NCI-H524 (cell line): Measurements from ENCODE around the gene ZMYM1.
"Not testable (repeated sequence)": the region's sequence is repeated elsewhere in the genome, so short reads cannot be mapped to it uniquely, and the experiment has no call there.

Experiments used
- DNase-seq, 2 experiments: peaks; one replicate each; lab custom pipeline; 2025; lab: John Stamatoyannopoulos, UW

The ZMYM1 gene

GRCh38 chr1:35079003-35079930 is at the start of gene ZMYM1:
ZMYM1 (plus strand) TSS chr1:35079385; CDS start chr1:35093988, 14,603 bp downstream.
- DNase-seq, result peak; percentile 85 to 95

- no peak for DNase-seq
Observed at GRCh38 chr1:35029761-35030160, 49.4 kb upstream of the ZMYM1 start.

GRCh38 chr1:35030338-35030737 is 48.8 kb upstream of the ZMYM1 start:
- DNase-seq, result no peak

GRCh38 chr1:35030756-35031446 is 48.3 kb upstream of the ZMYM1 start:
- peak in 1 of 2 experiments; percentile 22 for DNase-seq

- no peak for DNase-seq
Observed at GRCh38 chr1:35032384-35032739, 46.8 kb upstream of the ZMYM1 start.

- no peak for DNase-seq
Observed at GRCh38 chr1:35033346-35033745, 45.8 kb upstream of the ZMYM1 start.

- no peak for DNase-seq
Observed at GRCh38 chr1:35036621-35037020, 42.6 kb upstream of the ZMYM1 start.

- no peak for DNase-seq
Observed at GRCh38 chr1:35037206-35037605, 42.0 kb upstream of the ZMYM1 start.

- no peak for DNase-seq
Observed at GRCh38 chr1:35038723-35039122, 40.5 kb upstream of the ZMYM1 start.

GRCh38 chr1:35043498-35043897 is 35.7 kb upstream of the ZMYM1 start:
- no peak for DNase-seq

GRCh38 chr1:35044431-35044830 is 34.8 kb upstream of the ZMYM1 start:
- DNase-seq, result no peak

- DNase-seq, result no peak
Observed at GRCh38 chr1:35046730-35047129, 32.5 kb upstream of the ZMYM1 start.

GRCh38 chr1:35047188-35047858 is 31.9 kb upstream of the ZMYM1 start:
- DNase-seq, result no peak

- DNase-seq, result no peak
Observed at GRCh38 chr1:35049116-35049515, 30.1 kb upstream of the ZMYM1 start.

- no peak for DNase-seq
Observed at GRCh38 chr1:35053433-35053832, 25.8 kb upstream of the ZMYM1 start.

GRCh38 chr1:35054282-35054681 is 24.9 kb upstream of the ZMYM1 start:
- DNase-seq, result not testable (repeated sequence)

- not testable (repeated sequence) for DNase-seq
Observed at GRCh38 chr1:35058321-35058720, 20.9 kb upstream of the ZMYM1 start.

- DNase-seq, result no peak
Observed at GRCh38 chr1:35058988-35059387, 20.2 kb upstream of the ZMYM1 start.

- no peak for DNase-seq
Observed at GRCh38 chr1:35062518-35063196, 16.5 kb upstream of the ZMYM1 start.

- no peak for DNase-seq
Observed at GRCh38 chr1:35064265-35064664, 14.9 kb upstream of the ZMYM1 start.

- no peak for DNase-seq
Observed at GRCh38 chr1:35069746-35070145, 9.4 kb upstream of the ZMYM1 start.

GRCh38 chr1:35073265-35073811 is 5.8 kb upstream of the ZMYM1 start:
- DNase-seq, result no peak
